ENCODE data around the gene SLX9.

- TF ChIP-seq CTCF (IDR thresholded peaks at IDR 0.05): no peak
- TF ChIP-seq EZH2 (IDR thresholded peaks at IDR 0.05; ENCODE audit: borderline replicate concordance, insufficient read depth, low read depth, low read length, poor library complexity, severe bottlenecking): no peak
Observed at GRCh38 chr21:44921928-44922327, 17.9 kb upstream of the SLX9 start.
